Liver (tissue), 9 donors: ENCODE data around the gene MLH1. TPM values are rescaled to one million over a fixed set of nuclear protein-coding genes. Genes with fewer than 3 reads are reported as not detected.
A peak's percentile ranks its signal among the peaks of the same experiment; 100 is the strongest.

ENCODE experiments used
- DNase-seq: peaks from one replicate; pipeline ENCODE4 v3.0.0-alpha.2; 2017; ENCODE audit warnings: low spot score
- H3K27ac ChIP-seq, 2 donors: one replicate each; pipeline ENCODE4 v1.7.0; 2013; ENCODE audit warnings: inconsistent platforms in 2 of 2, low read length in 2 of 2, control low read depth in 1 of 2, low read depth in 1 of 2, mild to moderate bottlenecking in 1 of 2
- H3K27me3 ChIP-seq, 4 donors: one replicate each; pipeline versions ENCODE4 v1.6.1 to v1.7.0; 2013; ENCODE audit warnings: low read length in 3 of 4, inconsistent platforms in 1 of 4, mild to moderate bottlenecking in 1 of 4, moderate library complexity in 1 of 4; ENCODE audit not compliant: control insufficient read depth in 4 of 4, insufficient read depth in 4 of 4
- H3K36me3 ChIP-seq, 4 donors: one replicate each; pipeline versions ENCODE4 v1.6.1 to v1.7.0; 2013; ENCODE audit warnings: low read length in 3 of 4, mild to moderate bottlenecking in 3 of 4, low read depth in 1 of 4, moderate library complexity in 1 of 4; ENCODE audit not compliant: control insufficient read depth in 4 of 4, insufficient read depth in 3 of 4
- H3K4me1 ChIP-seq, 4 donors: one replicate each; pipeline versions ENCODE4 v1.6.1 to v1.7.0; 2013; ENCODE audit warnings: low read length in 3 of 4, mild to moderate bottlenecking in 3 of 4, moderate library complexity in 1 of 4; ENCODE audit not compliant: control insufficient read depth in 4 of 4, insufficient read depth in 4 of 4
- H3K4me3 ChIP-seq, 3 donors: one replicate each; pipeline versions ENCODE4 v1.6.1 to v1.7.0; 2013; ENCODE audit warnings: low read length in 3 of 3, control low read depth in 1 of 3, low read depth in 1 of 3, mild to moderate bottlenecking in 1 of 3
- H3K9ac ChIP-seq, 2 donors: one replicate each; pipeline ENCODE4 v1.7.0; 2013; ENCODE audit warnings: low read length in 2 of 2, mild to moderate bottlenecking in 2 of 2, moderate library complexity in 2 of 2, control low read depth in 1 of 2, low read depth in 1 of 2
- H3K9me3 ChIP-seq, 4 donors: one replicate each; pipeline versions ENCODE4 v1.6.1 to v1.7.0; 2013; ENCODE audit warnings: low read length in 3 of 4; ENCODE audit not compliant: control insufficient read depth in 4 of 4
- ATF3 ChIP-seq: IDR thresholded peaks from 2 replicates; pipeline ENCODE4 v1.6.1; 2016; ENCODE audit warnings: antibody characterized with exemption
- CTCF ChIP-seq: fragments of 150-350 bp; IDR thresholded peaks from 2 replicates; pipeline ENCODE4 v1.5.1; 2017; ENCODE audit warnings: improper control_type of control experiment, low read depth, low read length; ENCODE audit not compliant: missing input control
- EGR1 ChIP-seq, 2 donors: IDR thresholded peaks; 2 replicates each; pipeline ENCODE4 v1.6.1; 2016 to 2018; ENCODE audit warnings: antibody characterized with exemption in 2 of 2, low read depth in 2 of 2
- FOXA1 ChIP-seq: IDR thresholded peaks from 2 replicates; pipeline ENCODE4 v1.6.1; 2016; ENCODE audit warnings: antibody characterized with exemption
- FOXA2 ChIP-seq: IDR thresholded peaks from 2 replicates; pipeline ENCODE4 v1.6.1; 2016; ENCODE audit warnings: antibody characterized with exemption
- GABPA ChIP-seq, 2 donors: IDR thresholded peaks in 1 of 2; conservative IDR thresholded peaks in 1 of 2; 2 replicates each; pipeline ENCODE4 v1.6.1; 2016; ENCODE audit warnings: antibody characterized with exemption in 2 of 2, mild to moderate bottlenecking in 1 of 2, moderate library complexity in 1 of 2
- HNF4A ChIP-seq, 2 donors: conservative IDR thresholded peaks; 2 replicates each; pipeline ENCODE4 v1.6.1; 2016; ENCODE audit warnings: antibody characterized with exemption in 2 of 2, mild to moderate bottlenecking in 2 of 2
- HNF4G ChIP-seq: IDR thresholded peaks from 2 replicates; pipeline ENCODE4 v1.6.1; 2016; ENCODE audit warnings: antibody characterized with exemption
- JUND ChIP-seq, 2 donors: IDR thresholded peaks; 2 replicates each; pipeline ENCODE4 v1.6.1; 2016; ENCODE audit warnings: antibody characterized with exemption in 2 of 2
- MAX ChIP-seq: IDR thresholded peaks from 2 replicates; pipeline ENCODE4 v1.6.1; 2016; ENCODE audit warnings: antibody characterized with exemption
- NR2F2 ChIP-seq: IDR thresholded peaks from 2 replicates; pipeline ENCODE4 v1.6.1; 2016; ENCODE audit warnings: antibody characterized with exemption
- RAD21 ChIP-seq, 2 donors: IDR thresholded peaks; 2 replicates each; pipeline ENCODE4 v1.6.1; 2016; ENCODE audit warnings: antibody characterized with exemption in 2 of 2, mild to moderate bottlenecking in 2 of 2
- RXRA ChIP-seq, 2 donors: IDR thresholded peaks; 2 replicates each; pipeline ENCODE4 v1.6.1; 2017 to 2018; ENCODE audit warnings: antibody characterized with exemption in 2 of 2, mild to moderate bottlenecking in 1 of 2
- YY1 ChIP-seq: IDR thresholded peaks from 2 replicates; pipeline ENCODE4 v1.6.1; 2016; ENCODE audit warnings: antibody characterized with exemption, mild to moderate bottlenecking
- WGBS: extraction: QIAGEN DNeasy Blood & Tissue Kit; methylation state at CpG from one replicate; pipeline ENCODE4 v1.1.7; 2013; 5-methylcytosine and 5-hydroxymethylcytosine counted together
- polyA plus RNA-seq, 2 donors: library from polyadenylated mRNA; stranded (reverse) in 1 of 2; unstranded in 1 of 2; fragments of 200-250 nt in 1 of 2; fragments of >200 nt in 1 of 2; fragmentation: Nextera tagmentation in 1 of 2; extraction: Ambion mirVana in 1 of 2; gene quantifications; one replicate each; pipeline versions ENCODE4 v1.2.1 to v1.2.3, GENCODE V29; 2013 to 2015
- total RNA-seq, 2 donors: library from RNA; depleted of rRNA; stranded (reverse); fragments of >200 nt; gene quantifications; one replicate each; pipeline ENCODE4 v1.2.3, GENCODE V29; 2014
- donor health status: healthy.
- donor health status: healthy.
- donor health status: healthy.
- donor health status: healthy.
- donor health status: healthy.

MLH1 gene
- total and polyA plus RNA-seq, 4 donors, result 9.4 to 34.2 (median 22.5) TPM

GRCh38 chr3:36943601-36944000 is 49.7 kb upstream of the MLH1 start:
- Histone ChIP-seq H3K9me3 (peaks cover 0 to 2% (median 0%) of the 10 kb centered on the region in 4 donors), H3K27me3 (no peaks in the 10 kb centered on the region), H3K4me1 (peaks cover 8 to 13% (median 9%) of the 10 kb centered on the region in 4 donors), H3K27ac (peak overlapping the region; percentile 82 to 89), H3K4me3 (peak overlapping the region; percentile 75 to 92 (median 83)), H3K36me3 (no peaks in the 10 kb centered on the region), H3K9ac (peak overlapping the region; percentile 71 to 83)
- no peak for TF ChIP-seq RAD21 (IDR thresholded peaks at IDR 0.05)
- no peak for TF ChIP-seq HNF4A (conservative IDR thresholded peaks at IDR 0.05)
- TF ChIP-seq NR2F2, result no peak
- no peak for TF ChIP-seq MAX
- TF ChIP-seq EGR1 (IDR thresholded peaks at IDR 0.05; ENCODE audit: low read depth in 2 of 2), result no peak
- no peak for TF ChIP-seq CTCF
- no peak for TF ChIP-seq ATF3
- no peak for TF ChIP-seq FOXA2
- TF ChIP-seq RXRA (IDR thresholded peaks at IDR 0.05), result no peak
- TF ChIP-seq HNF4G, result no peak
- DNase-seq, result no peak
- 25% methylated on average over 10 of the region's 10 CpGs for WGBS

GRCh38 chr3:36944012-36944640 is 49.2 kb upstream of the MLH1 start:
- under 1% methylated on average over 56 of the region's 56 CpGs for WGBS
- Histone ChIP-seq H3K27ac (peak overlapping the region; percentile 82 to 89), H3K27me3 (no peaks in the 10 kb centered on the region), H3K9ac (peak overlapping the region; percentile 71 to 83), H3K4me3 (peak overlapping the region; percentile 75 to 92 (median 83)), H3K9me3 (peaks cover 0 to 2% (median 0%) of the 10 kb centered on the region in 4 donors), H3K36me3 (no peaks in the 10 kb centered on the region), H3K4me1 (peaks cover 5 to 13% (median 9%) of the 10 kb centered on the region in 4 donors)
- peak; percentile 64 for DNase-seq
- TF ChIP-seq RAD21 (IDR thresholded peaks at IDR 0.05) (peak in 1 of 2 donors; percentile 34), HNF4G (no peak), HNF4A (conservative IDR thresholded peaks at IDR 0.05) (no peak), YY1 (peak; percentile 67), CTCF (peak; percentile 5), EGR1 (IDR thresholded peaks at IDR 0.05; ENCODE audit: low read depth in 2 of 2) (no peak), FOXA1 (no peak), JUND (IDR thresholded peaks at IDR 0.05) (no peak), FOXA2 (no peak), GABPA (IDR thresholded peaks at IDR 0.05 in 1 of 2, conservative IDR thresholded peaks at IDR 0.05 in 1 of 2) (no peak)
